PC-9 (cell line): ENCODE data around the gene SNX32.

Experiments
- CTCF ChIP-seq: fragments of 200-600 bp; sonication (generic); conservative IDR thresholded peaks from 2 replicates; pipeline ENCODE4 v1.6.1; 2017; ENCODE audit warnings: mixed run types, antibody characterized with exemption, mild to moderate bottlenecking, moderate library complexity
- EZH2 ChIP-seq: fragments of 200-600 bp; sonication (generic); IDR thresholded peaks from 2 replicates; pipeline ENCODE4 v1.8.0; 2017; ENCODE audit warnings: antibody characterized with exemption, low read depth

GRCh38 chr11:65900125-65900898 lies 66.5 kb downstream of the SNX32 start, which contains the start of gene FOSL1:
- TF ChIP-seq CTCF (no peak), EZH2 (no peak)
